Measurements from ENCODE around the gene TOP2B.

TOP2B gene

GRCh38 chr3:25571285-25571684, 93.4 kb downstream of the TOP2B start:
- Histone ChIP-seq H3K36me3 (ENCODE audit: control insufficient read depth in 1 of 2, insufficient read depth in 2 of 2, low read depth in 1 of 2, low read length in 2 of 2) (no peaks in the 10 kb centered on the region), H3K4me1 (ENCODE audit: control insufficient read depth, insufficient read depth, low read depth, low read length) (peaks cover 13% of the 10 kb centered on the region), H2BK12ac (ENCODE audit: low read length in 2 of 2) (peak overlapping the region in 1 of 2 experiments; percentile 7), H2BK120ac (ENCODE audit: low read depth, low read length) (no peak overlapping the region), H2BK15ac (ENCODE audit: low read depth, poor library complexity, severe bottlenecking) (no peak overlapping the region), H3K9me3 (ENCODE audit: control insufficient read depth, low read length) (no peaks in the 10 kb centered on the region), H3K23ac (ENCODE audit: low read length in 2 of 2) (no peak overlapping the region), H4K8ac (ENCODE audit: low read length) (no peak overlapping the region), H2AFZ (ENCODE audit: low read depth, low read length) (no peak overlapping the region), H3K27ac (ENCODE audit: low read length, poor library complexity, severe bottlenecking) (no peak overlapping the region), H3K4me2 (ENCODE audit: low read length, poor library complexity, severe bottlenecking) (no peak overlapping the region), H3K4me3 (ENCODE audit: insufficient read depth in 1 of 2, low read depth in 1 of 2, low read length in 2 of 2) (no peak overlapping the region), H3K18ac (ENCODE audit: low read depth in 1 of 2, low read length in 2 of 2) (peak overlapping the region in 1 of 2 experiments; percentile 13), H3K4ac (ENCODE audit: low read depth in 1 of 2, low read length in 2 of 2) (peak overlapping the region in 1 of 2 experiments; percentile 6), H2BK5ac (ENCODE audit: low read depth, low read length, poor library complexity, severe bottlenecking) (no peak overlapping the region), H3K27me3 (ENCODE audit: control insufficient read depth in 1 of 2, insufficient read depth in 1 of 2, low read length in 2 of 2) (peaks cover 0 to 11% of the 10 kb centered on the region in 2 experiments), H3K14ac (ENCODE audit: low read length in 2 of 2) (no peak overlapping the region), H3K9ac (ENCODE audit: low read length) (no peak overlapping the region), H4K91ac (ENCODE audit: low read length) (peak overlapping the region; percentile 6), H3K79me1 (replicated peaks; ENCODE audit: low read length, poor library complexity, severe bottlenecking) (no peaks in the 10 kb centered on the region), H2AK5ac (ENCODE audit: low read length, severe bottlenecking) (no peak overlapping the region)
- WGBS: 96% methylated on average over 6 of the region's 6 CpGs
- no peak for DNase-seq

GRCh38 chr3:25568525-25569078, 96.1 kb downstream of the TOP2B start:
- Histone ChIP-seq H3K79me1 (replicated peaks; ENCODE audit: low read length, poor library complexity, severe bottlenecking) (no peaks in the 10 kb centered on the region), H3K14ac (ENCODE audit: low read length in 2 of 2) (peak overlapping the region in 1 of 2 experiments; percentile 29), H4K8ac (ENCODE audit: low read length) (no peak overlapping the region), H2BK5ac (ENCODE audit: low read depth, low read length, poor library complexity, severe bottlenecking) (no peak overlapping the region), H3K4me2 (ENCODE audit: low read length, poor library complexity, severe bottlenecking) (no peak overlapping the region), H3K4ac (ENCODE audit: low read depth in 1 of 2, low read length in 2 of 2) (no peak overlapping the region), H3K36me3 (ENCODE audit: control insufficient read depth in 1 of 2, insufficient read depth in 2 of 2, low read depth in 1 of 2, low read length in 2 of 2) (no peaks in the 10 kb centered on the region), H3K4me3 (ENCODE audit: insufficient read depth in 1 of 2, low read depth in 1 of 2, low read length in 2 of 2) (no peak overlapping the region), H3K27ac (ENCODE audit: low read length, poor library complexity, severe bottlenecking) (no peak overlapping the region), H2AFZ (ENCODE audit: low read depth, low read length) (no peak overlapping the region), H3K9ac (ENCODE audit: low read length) (no peak overlapping the region), H2BK120ac (ENCODE audit: low read depth, low read length) (no peak overlapping the region), H2AK5ac (ENCODE audit: low read length, severe bottlenecking) (no peak overlapping the region), H4K91ac (ENCODE audit: low read length) (peak overlapping the region; percentile 20), H2BK15ac (ENCODE audit: low read depth, poor library complexity, severe bottlenecking) (no peak overlapping the region), H2BK12ac (ENCODE audit: low read length in 2 of 2) (peak overlapping the region in 1 of 2 experiments; percentile 95), H3K27me3 (ENCODE audit: control insufficient read depth in 1 of 2, insufficient read depth in 1 of 2, low read length in 2 of 2) (peaks cover 0 to 3% of the 10 kb centered on the region in 2 experiments), H3K4me1 (ENCODE audit: control insufficient read depth, insufficient read depth, low read depth, low read length) (peaks cover 10% of the 10 kb centered on the region), H3K18ac (ENCODE audit: low read depth in 1 of 2, low read length in 2 of 2) (peak overlapping the region in 1 of 2 experiments; percentile 56), H3K23ac (ENCODE audit: low read length in 2 of 2) (no peak overlapping the region), H3K9me3 (ENCODE audit: control insufficient read depth, low read length) (no peaks in the 10 kb centered on the region)
- 93% methylated on average over 9 of the region's 10 CpGs for WGBS
- no peak for DNase-seq

GRCh38 chr3:25567806-25568524, 96.7 kb downstream of the TOP2B start:
- whole genome bisulfite sequencing: 97% methylated on average over 14 of the region's 14 CpGs
- no peak for DNase-seq
- peak overlapping the region in 1 of 2 experiments; percentile 56 for H3K18ac ChIP-seq (ENCODE audit: low read depth in 1 of 2, low read length in 2 of 2)

DNA sequence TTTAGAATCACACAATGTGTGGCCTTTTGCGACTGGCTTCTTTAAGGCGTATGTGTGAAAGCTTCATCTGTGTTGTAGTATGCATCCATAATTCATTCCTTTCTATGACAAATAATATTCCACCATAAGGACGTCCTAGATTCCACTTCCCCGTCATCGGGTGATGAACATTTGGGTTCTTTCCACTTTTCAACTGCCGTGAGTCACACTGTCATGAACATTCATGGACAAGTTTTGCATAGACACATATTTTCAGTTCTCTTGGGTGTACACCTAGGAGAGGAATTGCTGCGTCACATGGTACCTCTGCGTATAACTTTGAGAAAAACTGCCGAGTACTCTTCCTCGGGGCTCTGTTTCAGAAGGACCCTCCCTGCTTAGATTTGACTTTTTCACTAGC, 97.3 kb downstream of the TOP2B start:
- no peak overlapping the region for H3K23ac ChIP-seq (ENCODE audit: low read length in 2 of 2)
- no peak overlapping the region for H4K8ac ChIP-seq (ENCODE audit: low read length)
- H3K18ac ChIP-seq (ENCODE audit: low read depth in 1 of 2, low read length in 2 of 2): no peak overlapping the region
- no peak overlapping the region for H4K91ac ChIP-seq (ENCODE audit: low read length)
- no peak overlapping the region for H3K27ac ChIP-seq (ENCODE audit: low read length, poor library complexity, severe bottlenecking)
- no peak overlapping the region for H3K14ac ChIP-seq (ENCODE audit: low read length in 2 of 2)
- no peak overlapping the region for H2BK5ac ChIP-seq (ENCODE audit: low read depth, low read length, poor library complexity, severe bottlenecking)
- WGBS: 92% methylated on average over 10 of the region's 10 CpGs
- H3K27me3 ChIP-seq (ENCODE audit: control insufficient read depth in 1 of 2, insufficient read depth in 1 of 2, low read length in 2 of 2): peaks cover 0 to 3% of the 10 kb centered on the region in 2 experiments
- no peaks in the 10 kb centered on the region for H3K36me3 ChIP-seq (ENCODE audit: control insufficient read depth in 1 of 2, insufficient read depth in 2 of 2, low read depth in 1 of 2, low read length in 2 of 2)
- H2AK5ac ChIP-seq (ENCODE audit: low read length, severe bottlenecking): no peak overlapping the region
- H3K4me2 ChIP-seq (ENCODE audit: low read length, poor library complexity, severe bottlenecking): no peak overlapping the region
- H2BK12ac ChIP-seq (ENCODE audit: low read length in 2 of 2): no peak overlapping the region
- no peak overlapping the region for H3K4me3 ChIP-seq (ENCODE audit: insufficient read depth in 1 of 2, low read depth in 1 of 2, low read length in 2 of 2)
- no peak overlapping the region for H2BK120ac ChIP-seq (ENCODE audit: low read depth, low read length)
- H3K4me1 ChIP-seq (ENCODE audit: control insufficient read depth, insufficient read depth, low read depth, low read length): peaks cover 3% of the 10 kb centered on the region
- no peak for DNase-seq
- no peak overlapping the region for H2BK15ac ChIP-seq (ENCODE audit: low read depth, poor library complexity, severe bottlenecking)
- H3K4ac ChIP-seq (ENCODE audit: low read depth in 1 of 2, low read length in 2 of 2): no peak overlapping the region
- H3K79me1 ChIP-seq (replicated peaks; ENCODE audit: low read length, poor library complexity, severe bottlenecking): no peaks in the 10 kb centered on the region
- H2AFZ ChIP-seq (ENCODE audit: low read depth, low read length): no peak overlapping the region
- H3K9me3 ChIP-seq (ENCODE audit: control insufficient read depth, low read length): no peaks in the 10 kb centered on the region
- no peak overlapping the region for H3K9ac ChIP-seq (ENCODE audit: low read length)

More at GRCh38 chr3:25567806-25568524, 96.7 kb downstream of the TOP2B start:
- Histone ChIP-seq H3K27me3 (ENCODE audit: control insufficient read depth in 1 of 2, insufficient read depth in 1 of 2, low read length in 2 of 2) (peaks cover 0 to 3% of the 10 kb centered on the region in 2 experiments), H3K14ac (ENCODE audit: low read length in 2 of 2) (peak overlapping the region in 1 of 2 experiments; percentile 10), H3K79me1 (replicated peaks; ENCODE audit: low read length, poor library complexity, severe bottlenecking) (no peaks in the 10 kb centered on the region), H2AK5ac (ENCODE audit: low read length, severe bottlenecking) (no peak overlapping the region), H2BK5ac (ENCODE audit: low read depth, low read length, poor library complexity, severe bottlenecking) (no peak overlapping the region), H3K4me1 (ENCODE audit: control insufficient read depth, insufficient read depth, low read depth, low read length) (peaks cover 6% of the 10 kb centered on the region), H3K23ac (ENCODE audit: low read length in 2 of 2) (no peak overlapping the region), H3K27ac (ENCODE audit: low read length, poor library complexity, severe bottlenecking) (no peak overlapping the region), H3K9me3 (ENCODE audit: control insufficient read depth, low read length) (no peaks in the 10 kb centered on the region), H2AFZ (ENCODE audit: low read depth, low read length) (no peak overlapping the region), H4K8ac (ENCODE audit: low read length) (no peak overlapping the region), H3K36me3 (ENCODE audit: control insufficient read depth in 1 of 2, insufficient read depth in 2 of 2, low read depth in 1 of 2, low read length in 2 of 2) (no peaks in the 10 kb centered on the region), H3K4me3 (ENCODE audit: insufficient read depth in 1 of 2, low read depth in 1 of 2, low read length in 2 of 2) (no peak overlapping the region), H2BK120ac (ENCODE audit: low read depth, low read length) (no peak overlapping the region), H3K4ac (ENCODE audit: low read depth in 1 of 2, low read length in 2 of 2) (no peak overlapping the region), H2BK15ac (ENCODE audit: low read depth, poor library complexity, severe bottlenecking) (no peak overlapping the region), H4K91ac (ENCODE audit: low read length) (no peak overlapping the region), H2BK12ac (ENCODE audit: low read length in 2 of 2) (peak overlapping the region in 1 of 2 experiments; percentile 38), H3K9ac (ENCODE audit: low read length) (no peak overlapping the region), H3K4me2 (ENCODE audit: low read length, poor library complexity, severe bottlenecking) (no peak overlapping the region)
